HuH-7 (cell line): ENCODE results near the gene GTF3C1.

Source experiments
- DNase-seq: peaks from one replicate; pipeline ENCODE4 v3.0.0; 2011; ENCODE audit warnings: low spot score

The GTF3C1 gene

GRCh38 chr16:27485811-27486210 is 63.9 kb downstream of the GTF3C1 start:
- DNase-seq: no peak

GRCh38 chr16:27485126-27485525 is 64.6 kb downstream of the GTF3C1 start:
- DNase-seq: no peak

GRCh38 chr16:27483624-27484023 is 66.1 kb downstream of the GTF3C1 start:
- no peak for DNase-seq

GRCh38 chr16:27483088-27483437 is 66.7 kb downstream of the GTF3C1 start:
- no peak for DNase-seq

GRCh38 chr16:27482397-27483087 is 67.2 kb downstream of the GTF3C1 start:
- no peak for DNase-seq

GRCh38 chr16:27481282-27481934 is 68.3 kb downstream of the GTF3C1 start:
- no peak for DNase-seq

- DNase-seq: no peak
These were observed 69.0 kb downstream of the GTF3C1 start for GRCh38 chr16:27480761-27481160.

- DNase-seq: no peak
These were observed 73.5 kb downstream of the GTF3C1 start for GRCh38 chr16:27476240-27476639.

- no peak for DNase-seq
These were observed 74.2 kb downstream of the GTF3C1 start for GRCh38 chr16:27475561-27475960.

- no peak for DNase-seq
These were observed 74.8 kb downstream of the GTF3C1 start for GRCh38 chr16:27474921-27475320.

GRCh38 chr16:27474041-27474440 is 75.7 kb downstream of the GTF3C1 start:
- DNase-seq: no peak

GRCh38 chr16:27473101-27473900 is 76.4 kb downstream of the GTF3C1 start:
- DNase-seq: no peak

- DNase-seq: no peak
These were observed 77.4 kb downstream of the GTF3C1 start for GRCh38 chr16:27472091-27473020.

- no peak for DNase-seq
These were observed 78.1 kb downstream of the GTF3C1 start for GRCh38 chr16:27471661-27472060.

GRCh38 chr16:27470567-27471431 is 78.9 kb downstream of the GTF3C1 start:
- no peak for DNase-seq

- no peak for DNase-seq
These were observed 80.7 kb downstream of the GTF3C1 start for GRCh38 chr16:27468941-27469531.

GRCh38 chr16:27465483-27465879 is 84.2 kb downstream of the GTF3C1 start:
- DNase-seq: no peak

- DNase-seq: no peak
These were observed 84.9 kb downstream of the GTF3C1 start for GRCh38 chr16:27464626-27465482.

- DNase-seq: no peak
These were observed 85.7 kb downstream of the GTF3C1 start for GRCh38 chr16:27463741-27464591.
